ENCODE measurements around the gene FKBP1A.

The FKBP1A gene

GRCh38 chr20:1381753-1382591, 10.9 kb downstream of the FKBP1A start:
- Mint-ChIP-seq H3K27ac (peak overlapping the region in 2 of 3 experiments; percentile 20 to 67), H3K36me3 (ENCODE audit: low read depth) (no peaks in the 10 kb centered on the region), H3K4me1 (peaks cover 83% of the 10 kb centered on the region), H3K27me3 (ENCODE audit: low read depth) (no peaks in the 10 kb centered on the region), H3K9me3 (no peaks in the 10 kb centered on the region), H3K4me3 (no peak overlapping the region)
- TF ChIP-seq CTCF (IDR thresholded peaks at IDR 0.05; ENCODE audit: unreplicated experiment in 3 of 3), result no peak

- Mint-ChIP-seq H3K4me3 (no peak overlapping the region), H3K27me3 (ENCODE audit: low read depth) (no peaks in the 10 kb centered on the region), H3K9me3 (no peaks in the 10 kb centered on the region), H3K4me1 (peaks cover 78% of the 10 kb centered on the region), H3K36me3 (ENCODE audit: low read depth) (peaks cover 8% of the 10 kb centered on the region), H3K27ac (no peak overlapping the region)
- TF ChIP-seq CTCF (IDR thresholded peaks at IDR 0.05; ENCODE audit: unreplicated experiment in 3 of 3), result no peak
These were observed 14.1 kb downstream of the FKBP1A start for GRCh38 chr20:1378735-1379125.

GRCh38 chr20:1377984-1378734, 14.7 kb downstream of the FKBP1A start:
- H3K4me1 Mint-ChIP-seq, result peaks cover 79% of the 10 kb centered on the region
- peaks cover 13% of the 10 kb centered on the region for H3K36me3 Mint-ChIP-seq (ENCODE audit: low read depth)
- no peak overlapping the region for H3K4me3 Mint-ChIP-seq
- no peaks in the 10 kb centered on the region for H3K9me3 Mint-ChIP-seq
- no peak for TF ChIP-seq CTCF (IDR thresholded peaks at IDR 0.05; ENCODE audit: unreplicated experiment in 3 of 3)
- H3K27me3 Mint-ChIP-seq (ENCODE audit: low read depth), result no peaks in the 10 kb centered on the region
- no peak overlapping the region for H3K27ac Mint-ChIP-seq

- peaks cover 21% of the 10 kb centered on the region for H3K36me3 Mint-ChIP-seq (ENCODE audit: low read depth)
- peaks cover 71% of the 10 kb centered on the region for H3K4me1 Mint-ChIP-seq
- no peaks in the 10 kb centered on the region for H3K27me3 Mint-ChIP-seq (ENCODE audit: low read depth)
- H3K4me3 Mint-ChIP-seq, result no peak overlapping the region
- no peaks in the 10 kb centered on the region for H3K9me3 Mint-ChIP-seq
- no peak for TF ChIP-seq CTCF (IDR thresholded peaks at IDR 0.05; ENCODE audit: unreplicated experiment in 3 of 3)
- H3K27ac Mint-ChIP-seq, result peak overlapping the region in 1 of 3 experiments; percentile 26
These were observed 15.4 kb downstream of the FKBP1A start for GRCh38 chr20:1377341-1377871.

- no peaks in the 10 kb centered on the region for H3K9me3 Mint-ChIP-seq
- no peak overlapping the region for H3K4me3 Mint-ChIP-seq
- H3K27me3 Mint-ChIP-seq (ENCODE audit: low read depth), result no peaks in the 10 kb centered on the region
- H3K27ac Mint-ChIP-seq, result peak overlapping the region in 1 of 3 experiments; percentile 26
- H3K4me1 Mint-ChIP-seq, result peaks cover 67% of the 10 kb centered on the region
- TF ChIP-seq CTCF (IDR thresholded peaks at IDR 0.05; ENCODE audit: unreplicated experiment in 3 of 3), result no peak
- H3K36me3 Mint-ChIP-seq (ENCODE audit: low read depth), result peaks cover 28% of the 10 kb centered on the region
These were observed 16.2 kb downstream of the FKBP1A start for GRCh38 chr20:1376408-1377270.

Data from nephron (organoid).